PC-9 (cell line): ENCODE measurements around the gene FGFR2.

Experiments
- EZH2 ChIP-seq: fragments of 200-600 bp; sonication (generic); IDR thresholded peaks from 2 replicates; pipeline ENCODE4 v1.8.0; 2017; ENCODE audit warnings: antibody characterized with exemption, low read depth
- TF ChIP-seq, protein P1 (sequence below): fragments of 200-600 bp; sonication (generic); conservative IDR thresholded peaks from 2 replicates; pipeline ENCODE4 v1.6.1; 2017; ENCODE audit warnings: mixed run types, antibody characterized with exemption, mild to moderate bottlenecking, moderate library complexity

DNA sequence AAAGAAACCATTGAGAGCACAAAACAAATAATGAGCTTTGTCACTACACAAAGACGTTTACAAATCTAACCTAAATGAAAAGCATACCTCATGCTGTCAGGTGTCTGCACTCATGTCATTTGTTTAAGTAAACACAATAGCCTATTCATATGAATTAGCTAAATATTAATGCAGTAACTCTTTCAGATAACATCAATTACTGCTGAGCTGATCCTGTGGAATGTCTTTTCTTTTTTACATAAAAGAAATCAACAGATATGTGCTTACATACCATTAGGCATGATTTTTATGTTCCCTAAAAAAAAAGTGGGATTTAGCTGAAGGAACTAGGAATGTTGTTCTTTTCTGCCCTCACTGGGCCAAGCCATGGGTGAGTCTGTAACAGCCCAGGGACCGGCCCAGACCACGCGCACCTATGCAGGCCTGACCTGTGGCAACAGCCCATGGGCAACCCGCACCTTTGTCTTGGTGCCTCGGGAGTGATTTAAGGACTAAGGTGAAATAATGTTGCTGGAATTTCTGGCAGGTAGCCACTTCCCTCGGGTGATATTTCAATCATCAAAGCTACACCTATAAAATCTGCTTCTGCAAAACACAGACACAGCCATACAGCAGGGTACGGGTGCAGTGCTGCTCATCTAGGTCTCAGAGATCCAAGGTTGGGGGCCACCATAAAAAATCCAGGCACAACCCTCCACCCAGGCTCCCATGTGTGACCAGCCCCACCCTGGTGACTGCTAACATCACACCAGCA lies 44.6 kb downstream of the FGFR2 start:
- TF ChIP-seq, protein P1, sequence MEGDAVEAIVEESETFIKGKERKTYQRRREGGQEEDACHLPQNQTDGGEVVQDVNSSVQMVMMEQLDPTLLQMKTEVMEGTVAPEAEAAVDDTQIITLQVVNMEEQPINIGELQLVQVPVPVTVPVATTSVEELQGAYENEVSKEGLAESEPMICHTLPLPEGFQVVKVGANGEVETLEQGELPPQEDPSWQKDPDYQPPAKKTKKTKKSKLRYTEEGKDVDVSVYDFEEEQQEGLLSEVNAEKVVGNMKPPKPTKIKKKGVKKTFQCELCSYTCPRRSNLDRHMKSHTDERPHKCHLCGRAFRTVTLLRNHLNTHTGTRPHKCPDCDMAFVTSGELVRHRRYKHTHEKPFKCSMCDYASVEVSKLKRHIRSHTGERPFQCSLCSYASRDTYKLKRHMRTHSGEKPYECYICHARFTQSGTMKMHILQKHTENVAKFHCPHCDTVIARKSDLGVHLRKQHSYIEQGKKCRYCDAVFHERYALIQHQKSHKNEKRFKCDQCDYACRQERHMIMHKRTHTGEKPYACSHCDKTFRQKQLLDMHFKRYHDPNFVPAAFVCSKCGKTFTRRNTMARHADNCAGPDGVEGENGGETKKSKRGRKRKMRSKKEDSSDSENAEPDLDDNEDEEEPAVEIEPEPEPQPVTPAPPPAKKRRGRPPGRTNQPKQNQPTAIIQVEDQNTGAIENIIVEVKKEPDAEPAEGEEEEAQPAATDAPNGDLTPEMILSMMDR, result no peak
- TF ChIP-seq EZH2, result no peak
